Skeletal muscle cell (primary cell): Measurements from ENCODE around the gene PLXNA2.

Experiments used
- DNase-seq: peaks from one replicate; pipeline ENCODE4 v3.0.0-alpha.2; 2010; ENCODE audit warnings: low read depth
- H3K4me3 ChIP-seq: 2 replicates; pipeline ENCODE4 v1.5.1; 2011; ENCODE audit warnings: low read depth, mild to moderate bottlenecking, control low read depth, low read length, moderate library complexity

Gene PLXNA2

GRCh38 chr1:208043691-208044181 is 200.4 kb downstream of the PLXNA2 start:
- DNase-seq: no peak

GRCh38 chr1:208042868-208043267 is 201.3 kb downstream of the PLXNA2 start:
- no peak for DNase-seq
- H3K4me3 ChIP-seq: no peak overlapping the region

More at GRCh38 chr1:208043691-208044181, 200.4 kb downstream of the PLXNA2 start:
- H3K4me3 ChIP-seq: no peak overlapping the region

DNA sequence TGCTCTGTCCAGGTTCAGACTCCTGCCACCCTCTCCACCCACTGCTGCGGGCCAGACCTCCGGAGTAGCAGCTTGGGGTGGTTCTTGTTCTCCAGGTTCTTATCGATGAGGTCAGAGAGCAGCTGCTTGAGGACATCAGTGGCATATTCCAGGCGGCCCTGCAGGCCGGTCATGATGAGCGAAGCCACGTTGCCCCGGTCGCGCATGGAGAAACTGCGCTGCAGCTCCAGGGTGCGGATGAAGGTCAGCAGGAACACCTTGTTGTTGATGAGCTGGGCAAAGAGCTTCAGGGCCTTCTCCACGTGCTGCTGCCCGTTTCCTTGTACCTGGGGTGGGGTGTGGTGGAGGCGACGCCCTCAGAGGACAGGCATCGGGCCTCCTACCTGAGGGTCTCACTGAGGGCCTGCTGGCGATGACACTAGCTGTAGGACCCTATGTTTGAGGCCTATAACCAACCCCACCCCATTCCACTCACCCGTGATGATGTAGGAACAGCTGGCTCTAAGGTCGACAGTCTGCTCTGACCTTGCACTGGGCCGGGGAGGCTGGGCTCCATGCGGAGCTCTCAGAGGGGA is 202.1 kb downstream of the PLXNA2 start:
- DNase-seq: no peak
- H3K4me3 ChIP-seq: no peak overlapping the region

DNA sequence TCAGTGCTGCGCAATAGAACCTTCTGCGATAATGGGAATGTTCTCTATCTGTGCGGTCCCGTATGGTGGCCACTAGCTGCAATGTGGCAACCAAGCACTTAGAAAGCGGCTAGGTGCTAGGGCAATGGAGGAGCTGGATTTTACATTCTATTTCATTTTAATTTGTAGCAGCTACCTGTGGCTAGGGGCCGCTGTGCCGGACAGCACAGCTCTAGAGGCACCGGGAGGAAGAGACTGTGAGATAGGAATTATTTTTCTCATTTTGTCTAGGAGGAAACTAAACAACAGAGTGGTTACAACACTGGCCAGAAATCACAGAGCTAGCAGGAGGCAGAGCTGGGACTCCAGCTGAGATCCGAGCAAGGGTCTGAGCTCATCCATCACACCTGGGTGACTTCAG is 202.7 kb downstream of the PLXNA2 start:
- no peak for DNase-seq
- no peak overlapping the region for H3K4me3 ChIP-seq

GRCh38 chr1:208040821-208041297 is 203.3 kb downstream of the PLXNA2 start:
- DNase-seq: no peak
- no peak overlapping the region for H3K4me3 ChIP-seq

GRCh38 chr1:208039536-208040332 is 204.4 kb downstream of the PLXNA2 start:
- DNase-seq: no peak
- no peak overlapping the region for H3K4me3 ChIP-seq

GRCh38 chr1:208038303-208038702 is 205.9 kb downstream of the PLXNA2 start:
- H3K4me3 ChIP-seq: no peak overlapping the region
- no peak for DNase-seq

DNA sequence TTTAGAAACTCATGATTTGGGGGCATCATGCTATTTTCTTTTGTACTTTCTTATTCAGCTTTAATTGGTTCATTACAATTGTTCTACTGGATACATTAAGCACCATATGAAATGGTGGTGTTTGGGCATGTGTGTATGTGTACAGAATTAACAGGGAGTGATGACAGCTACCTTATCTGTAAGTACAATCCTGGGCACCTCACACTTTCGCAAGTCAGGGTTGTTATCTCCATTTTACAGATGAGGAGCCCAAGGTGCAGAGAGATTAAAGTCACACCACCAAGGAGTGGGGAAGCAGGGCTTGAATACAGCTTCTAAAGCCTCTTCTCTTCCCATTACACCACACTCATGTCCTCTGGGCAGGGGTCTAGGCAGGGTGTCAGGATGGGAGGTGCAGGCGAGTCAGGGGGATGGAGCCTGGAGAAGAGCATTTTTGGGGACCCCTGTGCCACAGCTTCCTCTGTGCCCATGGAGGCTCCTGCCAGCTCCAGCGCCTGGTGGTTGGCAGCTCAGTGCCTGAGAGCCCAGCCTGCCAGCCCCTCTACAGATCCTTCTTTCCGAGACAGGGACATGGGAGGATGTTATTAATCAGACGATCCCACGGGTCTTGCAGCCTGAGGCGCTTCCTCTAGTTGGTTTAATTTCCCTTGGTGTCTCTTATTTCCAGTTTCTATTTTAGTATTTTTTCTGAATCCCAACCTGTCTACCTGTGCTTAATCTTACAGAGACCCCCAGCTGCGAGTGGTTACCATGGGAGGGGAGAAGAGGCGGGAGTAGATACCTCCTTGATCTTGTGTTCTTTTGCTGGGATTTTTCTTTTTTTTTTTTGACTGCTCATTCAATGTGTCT is 207.0 kb downstream of the PLXNA2 start:
- no peak for DNase-seq
- no peak overlapping the region for H3K4me3 ChIP-seq

- DNase-seq: no peak
Observed at GRCh38 chr1:208036106-208036808, 207.9 kb downstream of the PLXNA2 start.

DNA sequence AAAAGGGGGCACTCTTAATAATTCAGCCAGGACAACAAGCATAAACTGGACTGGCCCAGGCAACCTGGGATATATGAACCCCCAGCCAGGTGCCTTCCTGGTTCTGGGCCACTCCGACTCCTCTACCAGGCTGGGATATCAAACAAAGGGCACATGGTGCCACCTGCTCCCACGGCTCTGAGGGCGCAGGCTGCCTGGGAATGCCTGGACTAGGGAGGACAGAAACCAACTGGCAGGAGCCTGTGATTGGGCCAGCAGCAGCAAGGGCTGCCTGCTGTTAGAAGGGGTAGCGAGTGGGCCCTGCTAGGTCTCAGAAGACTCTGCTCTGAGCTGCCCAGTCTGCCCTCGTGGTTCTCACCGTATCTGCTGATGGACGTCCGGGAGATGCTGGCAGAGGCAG is 210.0 kb downstream of the PLXNA2 start:
- H3K4me3 ChIP-seq: no peak overlapping the region

More at GRCh38 chr1:208036106-208036808, 207.9 kb downstream of the PLXNA2 start:
- H3K4me3 ChIP-seq: no peak overlapping the region

DNA sequence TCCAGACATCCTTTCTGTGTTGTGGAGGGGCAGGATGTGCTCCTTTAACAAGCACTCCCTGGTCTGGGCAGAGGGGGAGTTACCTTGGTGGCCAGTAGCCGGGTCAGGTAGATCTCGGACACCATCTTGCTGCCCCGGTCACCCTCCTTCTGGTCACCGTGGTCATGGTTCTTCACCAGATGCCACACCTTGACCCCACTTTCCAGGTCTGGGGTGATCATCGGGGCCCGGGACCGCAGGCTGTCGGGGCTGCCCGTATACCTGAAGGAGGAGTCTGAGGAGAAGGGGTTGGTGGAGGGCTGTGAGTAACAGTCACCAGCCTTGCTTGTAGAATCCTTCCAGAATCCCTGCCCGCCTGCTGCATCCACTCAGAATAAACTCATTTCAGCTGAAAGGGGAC is 210.9 kb downstream of the PLXNA2 start:
- DNase-seq: no peak
- H3K4me3 ChIP-seq: no peak overlapping the region

More for the DNA sequence above, 210.0 kb downstream of the PLXNA2 start:
- DNase-seq: no peak

- DNase-seq: no peak
- H3K4me3 ChIP-seq: no peak overlapping the region
Observed at GRCh38 chr1:208031932-208032320, 212.3 kb downstream of the PLXNA2 start.

DNA sequence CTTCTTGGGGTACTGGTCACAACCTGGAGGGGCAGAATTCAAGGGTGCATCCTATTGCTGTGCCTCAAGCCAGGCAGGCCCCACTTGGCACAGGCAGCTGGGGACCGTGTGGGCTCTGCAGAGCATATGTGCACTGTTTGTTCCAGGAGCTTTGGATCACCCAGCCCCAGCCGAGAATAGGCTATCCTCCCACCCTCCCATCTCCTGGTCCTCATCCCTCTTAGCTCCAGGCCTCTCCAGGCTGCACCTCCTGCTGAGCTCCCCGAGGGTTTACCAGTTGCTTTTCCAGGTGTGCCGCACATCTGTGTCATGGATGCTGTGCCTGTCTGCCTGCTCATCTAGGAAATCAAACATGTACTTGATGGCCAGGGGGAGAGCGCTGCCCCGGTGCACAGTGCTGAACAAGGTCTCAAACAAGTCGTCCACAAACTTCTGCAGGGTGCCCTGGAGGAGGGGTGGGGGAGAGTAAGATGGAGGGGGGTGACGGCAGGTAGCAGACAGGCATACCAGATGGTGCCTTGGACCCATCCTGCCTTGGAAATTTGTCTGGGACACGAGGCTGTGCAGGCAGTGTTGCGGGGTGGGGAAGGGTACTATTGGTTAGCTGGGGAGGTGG is 212.8 kb downstream of the PLXNA2 start:
- H3K4me3 ChIP-seq: no peak overlapping the region
- no peak for DNase-seq

GRCh38 chr1:208030288-208031091 is 213.7 kb downstream of the PLXNA2 start:
- no peak for DNase-seq
- H3K4me3 ChIP-seq: no peak overlapping the region

DNA sequence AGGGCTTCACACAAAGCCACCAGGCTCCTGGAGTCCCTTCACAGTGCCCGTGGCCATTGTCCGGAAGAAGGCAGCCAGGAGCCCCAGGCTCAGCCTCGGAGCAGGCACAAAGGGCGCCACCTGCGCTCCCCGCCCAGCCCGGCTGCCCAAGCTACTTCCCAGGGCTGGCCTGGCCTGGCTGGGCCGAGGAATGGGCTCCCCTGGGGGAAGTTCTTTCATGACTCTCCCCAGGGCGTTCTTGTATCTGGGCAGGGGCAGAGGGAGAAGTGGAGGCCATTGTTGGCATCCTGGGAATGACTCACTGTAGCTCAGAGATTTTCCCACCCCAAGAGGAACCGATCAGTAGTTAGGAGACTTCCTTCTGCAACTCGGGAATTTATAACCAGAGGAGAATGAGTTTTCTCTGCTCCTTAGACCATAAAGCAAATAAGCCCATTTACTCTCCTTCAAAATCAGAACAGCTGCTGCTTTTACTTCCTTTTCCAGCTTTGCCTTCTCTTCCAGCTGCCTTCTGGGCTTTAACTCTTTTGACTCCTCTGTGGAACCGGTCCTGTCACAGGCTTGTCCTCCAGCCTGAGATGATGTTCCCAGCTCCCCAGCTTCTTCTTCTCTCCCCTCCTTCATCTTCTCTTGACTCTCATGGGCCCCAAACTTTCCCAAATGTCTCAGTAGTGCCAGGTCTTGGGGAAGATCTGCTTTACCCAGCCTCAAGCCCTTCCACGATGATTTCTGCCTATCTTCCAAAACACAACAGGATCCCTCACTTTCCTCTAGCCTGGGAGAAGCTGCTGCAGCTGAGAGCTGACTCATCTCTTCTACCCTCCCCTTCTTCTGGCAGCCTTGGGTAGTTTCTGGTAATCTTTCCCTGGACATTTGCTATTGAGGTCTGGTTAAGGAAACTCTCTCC is 214.6 kb downstream of the PLXNA2 start:
- peak; percentile 62 for DNase-seq
- H3K4me3 ChIP-seq: no peak overlapping the region

- no peak overlapping the region for H3K4me3 ChIP-seq
- DNase-seq: no peak
Observed at GRCh38 chr1:208028526-208028925, 215.7 kb downstream of the PLXNA2 start.

DNA sequence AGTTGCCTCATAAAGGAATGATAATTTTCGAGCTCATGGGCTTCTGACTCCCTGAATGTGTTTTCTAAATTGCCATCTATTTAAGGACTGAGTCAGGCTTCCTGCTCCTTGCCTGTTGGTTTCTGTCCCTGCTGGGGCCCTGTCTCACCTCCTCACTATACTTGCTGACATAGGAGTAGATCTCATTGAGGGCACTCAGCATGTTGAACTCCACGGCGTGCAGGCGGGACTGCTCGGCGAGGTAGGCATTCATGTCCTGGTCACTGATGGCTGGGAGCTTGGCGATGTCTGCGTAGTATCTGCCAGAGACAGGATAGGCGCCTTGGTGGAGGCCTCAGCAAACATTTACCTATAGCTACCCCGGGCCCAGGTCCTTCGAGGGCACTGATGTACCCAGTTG is 216.3 kb downstream of the PLXNA2 start:
- no peak overlapping the region for H3K4me3 ChIP-seq
- no peak for DNase-seq
